Neural cell (in vitro differentiated cells): Measurements from ENCODE around the gene MACO1. TPM values are rescaled to one million over a fixed set of nuclear protein-coding genes. Genes with fewer than 3 reads are reported as not detected.
"Not testable (repeated sequence)": the region's sequence is repeated elsewhere in the genome, so short reads cannot be mapped to it uniquely, and the experiment has no call there.

Source experiments
- H2AFZ ChIP-seq: fragments of 200-600, 300-800 bp; sonication (generic), shearing (Covaris generic); 2 replicates; pipeline ENCODE4 v1.6.0; 2014; ENCODE audit warnings: low read depth, mild to moderate bottlenecking, antibody characterized with exemption, low read length, moderate library complexity
- H3F3A ChIP-seq: fragments of 200-600 bp; shearing (Covaris generic); 2 replicates; pipeline ENCODE4 v1.6.1; 2016; ENCODE audit warnings: mild to moderate bottlenecking, moderate library complexity, mixed read lengths, antibody characterized with exemption, low read length; ENCODE audit not compliant: insufficient read depth, poor library complexity, severe bottlenecking
- H3K27ac ChIP-seq: fragments of 200-600, 300-800 bp; sonication (generic), shearing (Covaris generic); 2 replicates; pipeline ENCODE4 v1.5.1; 2014; ENCODE audit warnings: mild to moderate bottlenecking, low read length, moderate library complexity
- H3K27me3 ChIP-seq: fragments of 300-800, 200-600 bp; sonication (generic), shearing (Covaris generic); 2 replicates; pipeline ENCODE4 v1.6.0; 2014; ENCODE audit warnings: mild to moderate bottlenecking, low read depth, low read length, moderate library complexity; ENCODE audit not compliant: insufficient read depth
- H3K36me3 ChIP-seq: fragments of 300-800, 200-600 bp; sonication (generic), shearing (Covaris generic); 2 replicates; pipeline ENCODE4 v1.5.1; 2014; ENCODE audit warnings: mild to moderate bottlenecking, antibody characterized with exemption, low read length, moderate library complexity; ENCODE audit not compliant: insufficient read depth
- H3K4me2 ChIP-seq: fragments of 300-800, 200-600 bp; sonication (generic), shearing (Covaris generic); 2 replicates; pipeline ENCODE4 v1.6.0; 2014; ENCODE audit warnings: mild to moderate bottlenecking, low read length
- H3K4me3 ChIP-seq: fragments of 300-800, 200-600 bp; sonication (generic), shearing (Covaris generic); 2 replicates; pipeline ENCODE4 v1.5.1; 2014; ENCODE audit warnings: mild to moderate bottlenecking, low read length, moderate library complexity
- H3K79me2 ChIP-seq: fragments of 200-600 bp; shearing (Covaris generic); replicated peaks from 2 replicates; pipeline ENCODE4 v1.6.0; 2014; ENCODE audit warnings: mild to moderate bottlenecking, low read length, moderate library complexity; ENCODE audit not compliant: insufficient read depth
- H3K9ac ChIP-seq: fragments of 300-800, 200-600 bp; sonication (generic), shearing (Covaris generic); 2 replicates; pipeline ENCODE4 v1.6.1; 2016; ENCODE audit warnings: mild to moderate bottlenecking, low read length, mixed read lengths
- H3K9me2 ChIP-seq: fragments of 200-600 bp; shearing (Covaris generic); 2 replicates; pipeline ENCODE4 v1.6.1; 2016; ENCODE audit warnings: mild to moderate bottlenecking, low read length, mixed read lengths; ENCODE audit not compliant: insufficient read depth
- H3K9me3 ChIP-seq: fragments of 200-600, 300-800 bp; sonication (generic), shearing (Covaris generic); 2 replicates; pipeline ENCODE4 v1.6.1; 2016; ENCODE audit warnings: mild to moderate bottlenecking, mixed run types, low read length, moderate library complexity, mixed read lengths
- H4K20me1 ChIP-seq: fragments of 200-600 bp; shearing (Covaris generic); 2 replicates; pipeline ENCODE4 v1.6.1; 2016; ENCODE audit warnings: mild to moderate bottlenecking, mixed run types; ENCODE audit not compliant: insufficient read depth
- EP300 ChIP-seq: fragments of 450-650 bp; conservative IDR thresholded peaks from 2 replicates; pipeline ENCODE4 v1.6.1; 2014; ENCODE audit warnings: antibody characterized with exemption, mild to moderate bottlenecking, moderate library complexity; ENCODE audit not compliant: poor library complexity, severe bottlenecking
- EZH2 ChIP-seq: fragments of 200-600, 300-800 bp; shearing (Covaris generic), sonication (generic); IDR thresholded peaks from 2 replicates; pipeline ENCODE4 v1.6.1; 2014; ENCODE audit warnings: antibody characterized with exemption, low read length, borderline replicate concordance, mild to moderate bottlenecking; ENCODE audit not compliant: insufficient read depth, poor library complexity, severe bottlenecking
- MXI1 ChIP-seq: fragments of 450-650 bp; conservative IDR thresholded peaks from 2 replicates; pipeline ENCODE4 v1.6.1; 2014; ENCODE audit warnings: antibody characterized with exemption, mild to moderate bottlenecking; ENCODE audit not compliant: poor library complexity, severe bottlenecking
- POLR2AphosphoS5 ChIP-seq: IDR thresholded peaks from 2 replicates; pipeline ENCODE4 v1.6.1; 2012
- RAD21 ChIP-seq: fragments of 450-650 bp; conservative IDR thresholded peaks from 2 replicates; pipeline ENCODE4 v1.6.1; 2014; ENCODE audit warnings: antibody characterized with exemption, mild to moderate bottlenecking, moderate library complexity
- REST ChIP-seq: IDR thresholded peaks from 2 replicates; pipeline ENCODE4 v1.6.1; 2012; ENCODE audit warnings: borderline replicate concordance
- SMC3 ChIP-seq: fragments of 450-650 bp; conservative IDR thresholded peaks from 2 replicates; pipeline ENCODE4 v1.6.1; 2014; ENCODE audit warnings: antibody characterized with exemption, mild to moderate bottlenecking, moderate library complexity; ENCODE audit not compliant: poor library complexity
- TAF1 ChIP-seq: IDR thresholded peaks from 2 replicates; pipeline ENCODE4 v1.6.1; 2012; ENCODE audit warnings: low read depth
- polyA plus RNA-seq: library from polyadenylated mRNA; depleted of rRNA; stranded (reverse); fragments of >200 nt; gene quantifications from 2 replicates; pipeline ENCODE4 v1.2.3, GENCODE V29; 2014
- TF ChIP-seq, protein P1 (sequence below): fragments of 450-650 bp; IDR thresholded peaks from 2 replicates; pipeline ENCODE4 v1.5.1; 2014; ENCODE audit warnings: antibody characterized with exemption, mild to moderate bottlenecking, moderate library complexity; ENCODE audit not compliant: poor library complexity, severe bottlenecking

Gene MACO1
- polyA plus RNA-seq, 1 donor from 2014 or later = 56.6 TPM

DNA sequence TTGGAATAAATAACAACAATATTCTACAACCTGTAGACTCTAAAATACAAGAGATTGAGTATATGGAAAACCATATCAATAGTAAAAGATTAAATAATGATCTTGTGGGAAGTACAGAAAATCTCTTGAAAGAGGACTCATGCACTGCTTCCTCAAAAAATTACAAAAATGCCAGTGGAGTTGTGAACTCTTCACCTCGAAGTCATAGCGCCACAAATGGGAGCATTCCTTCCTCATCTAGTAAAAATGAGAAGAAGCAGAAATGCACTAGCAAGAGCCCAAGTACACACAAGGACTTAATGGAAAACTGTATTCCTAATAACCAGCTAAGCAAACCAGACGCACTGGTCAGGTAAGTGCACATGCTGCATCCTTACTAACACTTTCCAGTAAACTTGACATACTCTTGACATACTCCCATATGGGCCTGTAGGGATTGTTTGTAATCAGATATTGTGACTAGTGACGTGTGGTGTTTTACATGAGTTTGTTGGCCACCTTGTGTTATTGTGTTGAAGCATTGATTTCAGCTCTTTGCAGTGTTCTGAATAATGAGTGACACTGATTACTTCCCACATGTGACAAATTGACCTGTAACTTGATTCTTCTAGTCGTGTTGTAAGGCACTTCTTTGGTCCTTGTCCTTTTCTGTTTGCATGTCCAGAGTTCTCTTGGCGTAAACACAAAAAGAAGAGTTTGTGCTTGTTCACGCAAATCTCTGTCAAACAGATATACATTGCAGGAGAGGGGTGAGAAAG is 28.0 kb downstream of the MACO1 start:
- TF ChIP-seq SMC3 = no peak
- TF ChIP-seq TAF1 = no peak
- TF ChIP-seq, protein P1, sequence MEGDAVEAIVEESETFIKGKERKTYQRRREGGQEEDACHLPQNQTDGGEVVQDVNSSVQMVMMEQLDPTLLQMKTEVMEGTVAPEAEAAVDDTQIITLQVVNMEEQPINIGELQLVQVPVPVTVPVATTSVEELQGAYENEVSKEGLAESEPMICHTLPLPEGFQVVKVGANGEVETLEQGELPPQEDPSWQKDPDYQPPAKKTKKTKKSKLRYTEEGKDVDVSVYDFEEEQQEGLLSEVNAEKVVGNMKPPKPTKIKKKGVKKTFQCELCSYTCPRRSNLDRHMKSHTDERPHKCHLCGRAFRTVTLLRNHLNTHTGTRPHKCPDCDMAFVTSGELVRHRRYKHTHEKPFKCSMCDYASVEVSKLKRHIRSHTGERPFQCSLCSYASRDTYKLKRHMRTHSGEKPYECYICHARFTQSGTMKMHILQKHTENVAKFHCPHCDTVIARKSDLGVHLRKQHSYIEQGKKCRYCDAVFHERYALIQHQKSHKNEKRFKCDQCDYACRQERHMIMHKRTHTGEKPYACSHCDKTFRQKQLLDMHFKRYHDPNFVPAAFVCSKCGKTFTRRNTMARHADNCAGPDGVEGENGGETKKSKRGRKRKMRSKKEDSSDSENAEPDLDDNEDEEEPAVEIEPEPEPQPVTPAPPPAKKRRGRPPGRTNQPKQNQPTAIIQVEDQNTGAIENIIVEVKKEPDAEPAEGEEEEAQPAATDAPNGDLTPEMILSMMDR = no peak
- TF ChIP-seq MXI1 = no peak
- TF ChIP-seq EP300 = no peak
- TF ChIP-seq EZH2 = no peak
- TF ChIP-seq REST = no peak
- TF ChIP-seq RAD21 = no peak
- TF ChIP-seq POLR2AphosphoS5 = no peak
- H3K27ac ChIP-seq = no peak overlapping the region

GRCh38 chr1:25460020-25460419 is 29.3 kb downstream of the MACO1 start:
- TF ChIP-seq, protein P1 = no peak
- TF ChIP-seq EP300 = no peak
- TF ChIP-seq EZH2 = no peak
- no peak for TF ChIP-seq TAF1
- no peak for TF ChIP-seq REST
- no peak for TF ChIP-seq RAD21
- no peak for TF ChIP-seq MXI1
- TF ChIP-seq POLR2AphosphoS5 = no peak
- no peak for TF ChIP-seq SMC3
- Histone ChIP-seq H3K9me2 (no peaks in the 10 kb centered on the region), H3K27me3 (no peaks in the 10 kb centered on the region), H3K4me3 (no peak overlapping the region), H3K9me3 (no peaks in the 10 kb centered on the region), H3K79me2 (peaks cover 12% of the 10 kb centered on the region), H3F3A (no peaks in the 10 kb centered on the region), H3K9ac (no peak overlapping the region), H3K36me3 (peaks cover 13% of the 10 kb centered on the region), H4K20me1 (peaks cover 29% of the 10 kb centered on the region), H2AFZ (no peak overlapping the region), H3K27ac (no peak overlapping the region), H3K4me2 (no peak overlapping the region)

More for the DNA sequence above, 28.0 kb downstream of the MACO1 start:
- no peak overlapping the region for H2AFZ ChIP-seq
- H3K9me3 ChIP-seq = no peaks in the 10 kb centered on the region
- no peaks in the 10 kb centered on the region for H3F3A ChIP-seq
- no peaks in the 10 kb centered on the region for H3K27me3 ChIP-seq
- peaks cover 16% of the 10 kb centered on the region for H3K36me3 ChIP-seq
- no peaks in the 10 kb centered on the region for H3K9me2 ChIP-seq
- H3K79me2 ChIP-seq = peaks cover 10% of the 10 kb centered on the region
- H3K4me3 ChIP-seq = no peak overlapping the region
- H4K20me1 ChIP-seq = peaks cover 29% of the 10 kb centered on the region
- no peak overlapping the region for H3K4me2 ChIP-seq
- H3K9ac ChIP-seq = no peak overlapping the region

- H3K79me2 ChIP-seq = peaks cover 18% of the 10 kb centered on the region
- H3K36me3 ChIP-seq = peaks cover 13% of the 10 kb centered on the region
Measured at GRCh38 chr1:25460816-25461215, 30.1 kb downstream of the MACO1 start.

More at GRCh38 chr1:25460816-25461215, 30.1 kb downstream of the MACO1 start:
- H2AFZ ChIP-seq, H3K4me2 ChIP-seq, H3K27ac ChIP-seq, H3K9me2 ChIP-seq, H3K9ac ChIP-seq, H3K27me3 ChIP-seq, H3K9me3 ChIP-seq, H3F3A ChIP-seq, H3K4me3 ChIP-seq: not testable (repeated sequence)
- H4K20me1 ChIP-seq = peaks cover 29% of the 10 kb centered on the region
